ENCODE data around the gene GAL3ST1. TPM values are rescaled to one million over a fixed set of nuclear protein-coding genes. Genes with fewer than 3 reads are reported as not detected.

Gene GAL3ST1
- total RNA-seq, 1 donor = not detected

DNA sequence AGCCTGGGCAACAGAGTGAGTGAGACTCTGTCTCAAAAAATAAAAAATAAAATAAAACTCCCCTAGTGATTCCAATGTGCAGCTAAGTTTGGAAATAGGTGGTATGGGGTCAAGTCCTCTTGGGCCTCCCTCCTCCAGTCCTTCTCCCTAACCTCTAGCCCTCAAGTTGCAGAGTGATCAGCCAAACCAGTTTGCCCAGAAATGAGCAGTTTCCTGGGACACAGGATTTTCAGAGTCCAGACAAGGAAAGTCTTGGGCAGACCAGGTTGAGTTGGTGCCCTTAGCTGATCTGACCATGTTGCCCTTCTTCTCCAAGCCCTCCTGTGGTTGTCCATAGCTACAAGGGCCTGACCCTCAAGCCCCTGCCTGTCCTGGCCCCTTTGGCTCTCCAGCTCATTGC, 40.4 kb upstream of the GAL3ST1 start:
- H3K27me3 ChIP-seq (ENCODE audit: insufficient read depth, low read length) = peaks cover 2% of the 10 kb centered on the region
- H3K79me2 ChIP-seq (ENCODE audit: insufficient read depth, low read length) = no peaks in the 10 kb centered on the region
- no peak overlapping the region for H3K4me2 ChIP-seq (ENCODE audit: insufficient read depth, low read length)
- H2AFZ ChIP-seq (ENCODE audit: low read length) = no peak overlapping the region
- H3K27ac ChIP-seq (ENCODE audit: low read depth, low read length) = no peak overlapping the region
- H3K4me3 ChIP-seq (ENCODE audit: insufficient read depth, low read length) = no peak overlapping the region
- H3K4me1 ChIP-seq (ENCODE audit: insufficient read depth, low read length) = no peaks in the 10 kb centered on the region
- H3K36me3 ChIP-seq (ENCODE audit: insufficient read depth, low read length) = no peaks in the 10 kb centered on the region
- H4K20me1 ChIP-seq (ENCODE audit: insufficient read depth, low read length) = no peaks in the 10 kb centered on the region
- DNase-seq (ENCODE audit: insufficient read length, low spot score, missing footprints) = no peak
- TF ChIP-seq, protein P1, sequence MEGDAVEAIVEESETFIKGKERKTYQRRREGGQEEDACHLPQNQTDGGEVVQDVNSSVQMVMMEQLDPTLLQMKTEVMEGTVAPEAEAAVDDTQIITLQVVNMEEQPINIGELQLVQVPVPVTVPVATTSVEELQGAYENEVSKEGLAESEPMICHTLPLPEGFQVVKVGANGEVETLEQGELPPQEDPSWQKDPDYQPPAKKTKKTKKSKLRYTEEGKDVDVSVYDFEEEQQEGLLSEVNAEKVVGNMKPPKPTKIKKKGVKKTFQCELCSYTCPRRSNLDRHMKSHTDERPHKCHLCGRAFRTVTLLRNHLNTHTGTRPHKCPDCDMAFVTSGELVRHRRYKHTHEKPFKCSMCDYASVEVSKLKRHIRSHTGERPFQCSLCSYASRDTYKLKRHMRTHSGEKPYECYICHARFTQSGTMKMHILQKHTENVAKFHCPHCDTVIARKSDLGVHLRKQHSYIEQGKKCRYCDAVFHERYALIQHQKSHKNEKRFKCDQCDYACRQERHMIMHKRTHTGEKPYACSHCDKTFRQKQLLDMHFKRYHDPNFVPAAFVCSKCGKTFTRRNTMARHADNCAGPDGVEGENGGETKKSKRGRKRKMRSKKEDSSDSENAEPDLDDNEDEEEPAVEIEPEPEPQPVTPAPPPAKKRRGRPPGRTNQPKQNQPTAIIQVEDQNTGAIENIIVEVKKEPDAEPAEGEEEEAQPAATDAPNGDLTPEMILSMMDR (IDR thresholded peaks at IDR 0.05; ENCODE audit: extremely low read depth, low read depth, low read length) = no peak
- H3K9me3 ChIP-seq (ENCODE audit: low read depth, low read length) = no peaks in the 10 kb centered on the region

DNA sequence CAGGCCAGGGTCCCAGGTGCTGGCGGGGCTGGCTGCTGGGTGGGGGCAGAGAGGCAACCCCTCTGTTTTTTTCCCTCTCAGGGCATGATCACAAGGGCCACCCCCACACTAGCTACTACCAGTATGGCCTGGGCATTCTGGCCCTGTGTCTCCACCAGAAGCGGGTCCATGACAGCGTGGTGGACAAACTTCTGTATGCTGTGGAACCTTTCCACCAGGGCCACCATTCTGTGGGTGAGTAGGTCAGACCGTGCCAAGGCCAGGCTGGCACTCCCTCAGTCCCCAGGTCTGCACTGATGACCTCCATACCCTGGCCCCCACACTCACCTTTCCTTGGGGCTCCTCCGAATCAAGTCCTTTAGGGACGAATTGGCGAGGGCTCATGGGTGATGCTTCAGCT, 39.8 kb upstream of the GAL3ST1 start:
- no peak for DNase-seq (ENCODE audit: insufficient read length, low spot score, missing footprints)
- Histone ChIP-seq H3K27me3 (ENCODE audit: insufficient read depth, low read length) (peaks cover 2% of the 10 kb centered on the region), H3K9me3 (ENCODE audit: low read depth, low read length) (no peaks in the 10 kb centered on the region), H3K27ac (ENCODE audit: low read depth, low read length) (no peak overlapping the region), H2AFZ (ENCODE audit: low read length) (no peak overlapping the region), H3K4me1 (ENCODE audit: insufficient read depth, low read length) (peaks cover 6% of the 10 kb centered on the region), H4K20me1 (ENCODE audit: insufficient read depth, low read length) (no peaks in the 10 kb centered on the region), H3K4me3 (ENCODE audit: insufficient read depth, low read length) (no peak overlapping the region), H3K36me3 (ENCODE audit: insufficient read depth, low read length) (no peaks in the 10 kb centered on the region), H3K4me2 (ENCODE audit: insufficient read depth, low read length) (no peak overlapping the region), H3K79me2 (ENCODE audit: insufficient read depth, low read length) (no peaks in the 10 kb centered on the region)
- TF ChIP-seq, protein P1 (IDR thresholded peaks at IDR 0.05; ENCODE audit: extremely low read depth, low read depth, low read length) = no peak

DNA sequence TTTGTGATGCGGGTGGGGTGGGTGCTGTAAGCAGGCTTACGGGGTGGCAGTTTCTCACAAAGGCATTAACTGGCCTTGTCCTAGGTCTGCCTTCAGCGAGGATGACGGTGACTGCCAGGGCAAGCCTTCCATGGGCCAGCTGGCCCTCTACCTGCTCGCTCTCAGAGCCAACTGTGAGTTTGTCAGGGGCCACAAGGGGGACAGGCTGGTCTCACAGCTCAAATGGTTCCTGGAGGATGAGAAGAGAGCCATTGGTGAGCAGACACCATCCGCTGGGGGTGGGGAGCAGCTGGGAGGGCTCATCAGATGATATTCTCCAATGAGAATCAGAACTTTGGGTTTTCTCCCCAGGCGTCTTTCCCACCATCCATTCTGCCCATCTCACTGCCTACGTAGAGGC, 38.3 kb upstream of the GAL3ST1 start:
- Histone ChIP-seq H3K27me3 (ENCODE audit: insufficient read depth, low read length) (peaks cover 2% of the 10 kb centered on the region), H3K9me3 (ENCODE audit: low read depth, low read length) (no peaks in the 10 kb centered on the region), H3K4me1 (ENCODE audit: insufficient read depth, low read length) (peaks cover 14% of the 10 kb centered on the region), H2AFZ (ENCODE audit: low read length) (no peak overlapping the region), H3K4me3 (ENCODE audit: insufficient read depth, low read length) (no peak overlapping the region), H3K36me3 (ENCODE audit: insufficient read depth, low read length) (no peaks in the 10 kb centered on the region), H3K4me2 (ENCODE audit: insufficient read depth, low read length) (no peak overlapping the region), H3K27ac (ENCODE audit: low read depth, low read length) (no peak overlapping the region), H4K20me1 (ENCODE audit: insufficient read depth, low read length) (no peaks in the 10 kb centered on the region), H3K79me2 (ENCODE audit: insufficient read depth, low read length) (no peaks in the 10 kb centered on the region)
- DNase-seq (ENCODE audit: insufficient read length, low spot score, missing footprints) = peak; percentile 32
- TF ChIP-seq, protein P1 (IDR thresholded peaks at IDR 0.05; ENCODE audit: extremely low read depth, low read depth, low read length) = no peak

DNA sequence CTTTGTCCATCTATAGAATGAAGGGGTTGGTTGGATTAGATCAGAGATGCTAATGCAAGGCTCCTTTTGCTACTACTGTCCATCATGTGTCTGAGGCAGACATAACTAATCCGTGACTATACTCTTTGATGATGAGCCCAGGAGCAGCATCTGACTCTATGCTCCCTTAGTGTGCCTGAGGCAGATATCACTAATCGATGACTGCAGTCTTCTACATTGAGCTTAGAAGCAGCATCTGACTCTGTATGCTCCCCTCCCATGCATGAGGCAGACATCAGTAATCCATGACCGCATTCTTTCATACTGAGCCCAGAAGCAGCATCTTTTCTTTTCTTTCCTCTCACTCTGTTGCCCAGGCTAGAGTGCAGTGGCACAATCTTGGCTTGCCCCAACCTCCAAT, 36.7 kb upstream of the GAL3ST1 start:
- peak; percentile 78 for DNase-seq (ENCODE audit: insufficient read length, low spot score, missing footprints)

More for the DNA sequence above, 36.7 kb upstream of the GAL3ST1 start:
- Histone ChIP-seq H3K79me2 (ENCODE audit: insufficient read depth, low read length) (no peaks in the 10 kb centered on the region), H3K4me3 (ENCODE audit: insufficient read depth, low read length) (no peak overlapping the region), H3K36me3 (ENCODE audit: insufficient read depth, low read length) (no peaks in the 10 kb centered on the region), H3K27ac (ENCODE audit: low read depth, low read length) (no peak overlapping the region), H2AFZ (ENCODE audit: low read length) (no peak overlapping the region), H3K27me3 (ENCODE audit: insufficient read depth, low read length) (peaks cover 2% of the 10 kb centered on the region), H4K20me1 (ENCODE audit: insufficient read depth, low read length) (no peaks in the 10 kb centered on the region), H3K9me3 (ENCODE audit: low read depth, low read length) (no peaks in the 10 kb centered on the region), H3K4me2 (ENCODE audit: insufficient read depth, low read length) (no peak overlapping the region), H3K4me1 (ENCODE audit: insufficient read depth, low read length) (peaks cover 22% of the 10 kb centered on the region)
- TF ChIP-seq, protein P1 (IDR thresholded peaks at IDR 0.05; ENCODE audit: extremely low read depth, low read depth, low read length) = no peak

Data from osteoblast (primary cell).